ENCODE results near the gene FAM167B.

DNA sequence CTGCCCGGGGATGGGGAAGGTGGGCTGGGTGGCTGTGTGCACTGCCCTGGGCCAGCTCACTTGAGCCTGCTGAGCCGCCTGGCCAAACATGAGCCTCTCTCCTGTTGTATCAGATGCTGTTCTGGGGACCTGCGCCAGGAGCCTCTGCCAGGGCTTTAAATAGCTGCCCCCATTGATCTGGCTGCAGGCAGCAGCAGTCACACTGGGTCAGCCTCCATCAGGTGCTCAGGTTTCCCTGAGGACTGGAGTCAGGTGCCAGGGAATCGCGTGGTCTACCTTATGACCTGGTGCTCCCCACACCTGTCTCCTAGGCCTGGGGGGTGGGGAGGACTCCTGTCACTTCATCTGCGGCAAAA lies 47.3 kb upstream of the FAM167B start:
- TF ChIP-seq EP300 (IDR thresholded peaks at IDR 0.05; ENCODE audit: borderline replicate concordance) (no peak), NFIC (IDR thresholded peaks at IDR 0.05) (no peak)

Data from Ishikawa (cell line).